DND-41 (cell line): ENCODE results near the gene REN.

ENCODE experiments used
- ATAC-seq: fragments of 200-7000 bp; cut with Tn5 transposase; 3 replicates; pipeline ENCODE4 v1.9.1; 2021; ENCODE audit warnings: low read depth; ENCODE audit not compliant: insufficient read depth
- DNase-seq: peaks from one replicate; pipeline ENCODE4 v3.0.0-alpha.2; 2020
- H2AFZ ChIP-seq: 2 replicates; pipeline ENCODE4 v1.6.0; 2012; ENCODE audit warnings: low read depth, low read length
- H3K27ac ChIP-seq: 2 replicates; pipeline ENCODE4 v1.5.1; 2012; ENCODE audit warnings: low read length, inconsistent platforms
- H3K27me3 ChIP-seq: fragments of 200-600 bp; sonication (generic); 2 replicates; pipeline ENCODE4 v1.6.0; 2012; ENCODE audit warnings: low read length, mild to moderate bottlenecking, inconsistent platforms; ENCODE audit not compliant: insufficient read depth, poor library complexity
- H3K36me3 ChIP-seq: 2 replicates; pipeline ENCODE4 v1.5.1; 2012; ENCODE audit warnings: low read length, inconsistent platforms; ENCODE audit not compliant: insufficient read depth
- H3K4me1 ChIP-seq: 2 replicates; pipeline ENCODE4 v1.5.1; 2012; ENCODE audit warnings: mild to moderate bottlenecking, low read length; ENCODE audit not compliant: insufficient read depth
- H3K4me2 ChIP-seq: 2 replicates; pipeline ENCODE4 v1.6.0; 2012; ENCODE audit warnings: mild to moderate bottlenecking, moderate library complexity, low read length, inconsistent platforms; ENCODE audit not compliant: insufficient read depth
- H3K4me3 ChIP-seq, 2 experiments: fragments of 200-600 bp in 1 of 2; shearing (Covaris generic) in 1 of 2; 2 replicates each; pipeline ENCODE4 v1.5.1; 2012 to 2016; ENCODE audit warnings: inconsistent platforms in 2 of 2, low read length in 2 of 2, mild to moderate bottlenecking in 2 of 2, low read depth in 1 of 2, moderate library complexity in 1 of 2
- H3K79me2 ChIP-seq: 2 replicates; pipeline ENCODE4 v1.6.0; 2012; ENCODE audit warnings: low read length, inconsistent platforms; ENCODE audit not compliant: insufficient read depth
- H3K9ac ChIP-seq: 2 replicates; pipeline ENCODE4 v1.6.0; 2012; ENCODE audit warnings: low read depth, mild to moderate bottlenecking, inconsistent platforms, low read length, moderate library complexity
- H3K9me3 ChIP-seq: 2 replicates; pipeline ENCODE4 v1.5.1; 2012; ENCODE audit warnings: low read length, moderate library complexity, mild to moderate bottlenecking, inconsistent platforms; ENCODE audit not compliant: insufficient read depth, severe bottlenecking
- H4K20me1 ChIP-seq: 2 replicates; pipeline ENCODE4 v1.6.0; 2012; ENCODE audit warnings: low read length; ENCODE audit not compliant: insufficient read depth
- EZH2 ChIP-seq: IDR thresholded peaks from 3 replicates; pipeline ENCODE4 v1.6.1; 2012; ENCODE audit warnings: borderline replicate concordance, low read depth, mild to moderate bottlenecking, moderate library complexity, low read length, inconsistent platforms; ENCODE audit not compliant: severe bottlenecking
- TF ChIP-seq, protein P1 (sequence below): IDR thresholded peaks from 2 replicates; pipeline ENCODE4 v1.5.1; 2012; ENCODE audit warnings: borderline replicate concordance, low read length, moderate library complexity, mild to moderate bottlenecking; ENCODE audit not compliant: poor library complexity, severe bottlenecking; ENCODE audit errors: extremely low read depth

The REN gene

DNA sequence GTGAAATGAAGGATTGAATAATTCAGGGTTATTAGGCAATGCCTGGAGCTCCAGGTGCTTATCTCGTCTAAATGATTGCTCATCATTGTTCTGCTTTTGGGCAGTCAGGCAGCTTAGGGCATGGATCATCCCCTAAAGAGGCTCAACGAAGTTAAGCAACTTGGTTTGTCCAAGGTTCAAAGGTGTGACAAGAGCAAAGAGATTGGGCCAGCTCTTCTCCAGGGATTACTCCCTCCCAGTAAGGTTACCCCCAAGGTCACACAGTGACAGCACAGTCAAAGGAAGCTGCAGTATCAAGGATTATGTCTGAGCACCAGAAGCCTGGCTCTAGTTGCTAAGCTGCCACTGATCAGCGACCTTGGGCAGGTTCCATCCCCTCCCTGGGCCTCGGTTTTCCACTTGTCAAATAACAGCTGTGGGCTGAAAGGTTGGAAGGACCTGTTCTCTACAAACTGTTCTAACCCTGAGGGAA lies 21.1 kb downstream of the REN start:
- Histone ChIP-seq H4K20me1 (no peaks in the 10 kb centered on the region), H3K9ac (no peak overlapping the region), H3K9me3 (no peaks in the 10 kb centered on the region), H2AFZ (no peak overlapping the region), H3K79me2 (no peaks in the 10 kb centered on the region), H3K27me3 (no peaks in the 10 kb centered on the region), H3K4me3 (no peak overlapping the region), H3K4me2 (no peak overlapping the region), H3K27ac (no peak overlapping the region), H3K36me3 (no peaks in the 10 kb centered on the region), H3K4me1 (no peaks in the 10 kb centered on the region)
- ATAC-seq (no peak), DNase-seq (no peak)
- no peak for TF ChIP-seq EZH2
- TF ChIP-seq, protein P1, sequence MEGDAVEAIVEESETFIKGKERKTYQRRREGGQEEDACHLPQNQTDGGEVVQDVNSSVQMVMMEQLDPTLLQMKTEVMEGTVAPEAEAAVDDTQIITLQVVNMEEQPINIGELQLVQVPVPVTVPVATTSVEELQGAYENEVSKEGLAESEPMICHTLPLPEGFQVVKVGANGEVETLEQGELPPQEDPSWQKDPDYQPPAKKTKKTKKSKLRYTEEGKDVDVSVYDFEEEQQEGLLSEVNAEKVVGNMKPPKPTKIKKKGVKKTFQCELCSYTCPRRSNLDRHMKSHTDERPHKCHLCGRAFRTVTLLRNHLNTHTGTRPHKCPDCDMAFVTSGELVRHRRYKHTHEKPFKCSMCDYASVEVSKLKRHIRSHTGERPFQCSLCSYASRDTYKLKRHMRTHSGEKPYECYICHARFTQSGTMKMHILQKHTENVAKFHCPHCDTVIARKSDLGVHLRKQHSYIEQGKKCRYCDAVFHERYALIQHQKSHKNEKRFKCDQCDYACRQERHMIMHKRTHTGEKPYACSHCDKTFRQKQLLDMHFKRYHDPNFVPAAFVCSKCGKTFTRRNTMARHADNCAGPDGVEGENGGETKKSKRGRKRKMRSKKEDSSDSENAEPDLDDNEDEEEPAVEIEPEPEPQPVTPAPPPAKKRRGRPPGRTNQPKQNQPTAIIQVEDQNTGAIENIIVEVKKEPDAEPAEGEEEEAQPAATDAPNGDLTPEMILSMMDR, result no peak

DNA sequence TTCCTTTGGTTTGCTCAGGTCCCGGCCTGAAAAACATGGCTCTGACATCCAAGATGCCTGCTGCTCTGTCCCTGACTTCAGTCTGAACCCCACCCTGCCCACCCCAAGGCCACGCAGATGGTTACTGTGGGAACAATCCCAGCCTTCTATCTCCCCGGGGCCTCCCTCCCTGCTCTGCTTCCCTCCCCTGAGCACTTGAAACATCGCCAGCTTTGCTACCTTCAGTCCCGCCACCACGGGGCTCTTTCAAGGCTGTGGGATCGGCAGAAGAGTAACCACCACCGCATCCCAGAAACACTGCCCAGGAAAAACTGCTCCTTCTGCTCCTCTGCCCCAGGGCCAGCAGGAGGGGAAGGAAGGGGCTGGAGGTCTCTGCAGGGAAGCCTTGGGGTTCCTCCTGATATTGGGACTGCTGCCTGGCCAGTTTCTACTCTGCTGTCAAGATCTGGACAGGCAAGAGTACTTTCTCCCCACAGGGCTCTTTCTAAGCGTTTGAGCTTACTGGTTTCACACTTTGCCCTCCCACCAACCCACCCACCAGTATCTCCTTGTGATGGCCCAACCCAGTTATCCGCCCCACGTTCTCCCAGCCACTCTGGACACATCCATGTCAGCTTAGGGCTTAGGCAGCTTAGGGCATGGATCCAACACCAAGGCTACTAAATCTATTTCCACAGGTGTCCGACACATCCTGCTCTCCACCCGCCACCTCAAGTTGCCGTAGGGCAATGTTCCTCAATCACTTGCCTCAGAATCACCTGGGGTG lies 22.7 kb downstream of the REN start:
- no peaks in the 10 kb centered on the region for H3K27me3 ChIP-seq
- H3K9ac ChIP-seq, result no peak overlapping the region
- H4K20me1 ChIP-seq, result no peaks in the 10 kb centered on the region
- no peak overlapping the region for H3K27ac ChIP-seq
- no peak overlapping the region for H3K4me3 ChIP-seq
- no peak overlapping the region for H2AFZ ChIP-seq
- H3K9me3 ChIP-seq, result no peaks in the 10 kb centered on the region
- no peaks in the 10 kb centered on the region for H3K79me2 ChIP-seq
- DNase-seq (no peak), ATAC-seq (no peak)
- no peaks in the 10 kb centered on the region for H3K36me3 ChIP-seq
- no peak for TF ChIP-seq EZH2
- TF ChIP-seq, protein P1, result no peak
- H3K4me1 ChIP-seq, result no peaks in the 10 kb centered on the region
- H3K4me2 ChIP-seq, result no peak overlapping the region

DNA sequence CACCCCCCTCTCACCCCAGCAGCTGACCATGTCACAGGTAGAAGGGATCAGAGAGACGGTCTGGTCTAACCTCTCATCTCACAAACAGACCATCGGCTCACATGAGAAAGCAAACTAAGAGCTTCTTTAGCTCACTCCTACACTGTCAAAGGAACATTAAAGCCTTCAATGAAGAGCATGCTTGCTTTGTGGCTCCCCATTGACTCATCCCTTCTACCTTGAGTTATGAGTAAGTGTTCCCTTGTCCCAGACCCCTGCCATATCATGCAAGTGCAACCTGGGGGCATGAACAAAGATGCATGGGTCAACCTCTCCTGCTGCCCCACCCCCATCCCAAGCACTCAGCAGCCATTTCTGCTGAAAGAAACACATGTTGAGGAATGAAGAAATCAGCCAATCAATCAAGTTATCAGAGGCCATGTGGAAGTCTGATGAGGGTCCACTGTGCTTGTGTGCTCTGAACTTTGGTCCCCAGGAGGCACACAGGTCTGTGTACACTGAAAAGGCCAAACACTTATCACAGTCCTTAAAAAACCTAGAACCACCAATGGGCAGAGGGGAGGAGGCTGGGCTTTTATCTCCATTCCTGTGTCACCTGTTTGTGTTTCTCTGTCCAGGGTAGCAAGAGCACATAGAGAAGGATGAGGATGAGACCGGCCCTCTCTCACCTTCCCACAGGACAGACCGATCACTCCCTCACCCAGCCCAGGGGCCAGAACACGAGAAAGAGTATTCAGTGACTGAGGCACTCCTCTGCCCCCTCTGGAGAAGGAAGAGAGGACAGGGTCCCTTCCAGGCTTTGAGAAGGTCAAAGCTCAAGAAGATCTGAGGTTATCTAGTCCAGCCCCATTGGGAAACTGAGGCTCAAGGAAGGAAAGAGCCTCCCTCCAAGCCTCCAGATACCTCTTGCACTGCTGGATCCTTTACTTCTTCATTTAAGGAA lies 23.8 kb downstream of the REN start:
- no peak overlapping the region for H3K4me3 ChIP-seq

More for the DNA sequence above, 23.8 kb downstream of the REN start:
- TF ChIP-seq, protein P1, result no peak
- TF ChIP-seq EZH2, result no peak
- no peak overlapping the region for H3K4me2 ChIP-seq
- ATAC-seq (no peak), DNase-seq (no peak)
- no peaks in the 10 kb centered on the region for H3K9me3 ChIP-seq
- H4K20me1 ChIP-seq, result no peaks in the 10 kb centered on the region
- H2AFZ ChIP-seq, result no peak overlapping the region
- no peaks in the 10 kb centered on the region for H3K4me1 ChIP-seq
- no peaks in the 10 kb centered on the region for H3K36me3 ChIP-seq
- peaks cover under 1% of the 10 kb centered on the region for H3K27me3 ChIP-seq
- H3K9ac ChIP-seq, result no peak overlapping the region
- no peak overlapping the region for H3K27ac ChIP-seq
- no peaks in the 10 kb centered on the region for H3K79me2 ChIP-seq
